Endothelial cell (in vitro differentiated cells): Measurements from ENCODE around the gene SNX25. TPM values are rescaled to one million over a fixed set of nuclear protein-coding genes. Genes with fewer than 3 reads are reported as not detected.

Experiments
- DNase-seq: peaks from one replicate; pipeline ENCODE4 v3.0.0; 2021; ENCODE audit warnings: low spot score
- H3K27ac Mint-ChIP-seq: one replicate; pipeline ENCODE4 v1.8.0; 2021; ENCODE audit warnings: mixed read lengths, inconsistent platforms; ENCODE audit not compliant: unreplicated experiment
- H3K27me3 Mint-ChIP-seq: one replicate; pipeline ENCODE4 v1.8.0; 2021; ENCODE audit warnings: mild to moderate bottlenecking, moderate library complexity, mixed read lengths, inconsistent platforms; ENCODE audit not compliant: unreplicated experiment
- H3K36me3 Mint-ChIP-seq: one replicate; pipeline ENCODE4 v1.8.0; 2021; ENCODE audit warnings: mild to moderate bottlenecking, low read depth, mixed read lengths, inconsistent platforms; ENCODE audit not compliant: unreplicated experiment
- H3K4me1 Mint-ChIP-seq: one replicate; pipeline ENCODE4 v1.8.0; 2021; ENCODE audit warnings: mild to moderate bottlenecking, mixed read lengths, inconsistent platforms; ENCODE audit not compliant: unreplicated experiment
- H3K4me3 Mint-ChIP-seq: one replicate; pipeline ENCODE4 v1.8.0; 2021; ENCODE audit warnings: mild to moderate bottlenecking, mixed read lengths, inconsistent platforms; ENCODE audit not compliant: unreplicated experiment
- H3K9me3 Mint-ChIP-seq: one replicate; pipeline ENCODE4 v1.8.0; 2021; ENCODE audit warnings: mixed read lengths, inconsistent platforms; ENCODE audit not compliant: unreplicated experiment
- total RNA-seq: library from RNA; stranded (reverse); fragmentation: NEBNext Ultra II Directional; extraction: Animal tissue kit (Norgen Biotek cat#: 25700); gene quantifications from one replicate; pipeline ENCODE4 v1.2.1, GENCODE V29; 2021; ENCODE audit not compliant: unreplicated experiment
- TF ChIP-seq, protein P1 (sequence below): fragments of 200-600 bp; sonication (generic); IDR thresholded peaks from one replicate; pipeline ENCODE4 v1.5.0; 2021; ENCODE audit warnings: antibody characterized with exemption; ENCODE audit not compliant: unreplicated experiment

SNX25 gene
- total RNA-seq, 1 donor from 2014 or later = 19.3 TPM

DNA sequence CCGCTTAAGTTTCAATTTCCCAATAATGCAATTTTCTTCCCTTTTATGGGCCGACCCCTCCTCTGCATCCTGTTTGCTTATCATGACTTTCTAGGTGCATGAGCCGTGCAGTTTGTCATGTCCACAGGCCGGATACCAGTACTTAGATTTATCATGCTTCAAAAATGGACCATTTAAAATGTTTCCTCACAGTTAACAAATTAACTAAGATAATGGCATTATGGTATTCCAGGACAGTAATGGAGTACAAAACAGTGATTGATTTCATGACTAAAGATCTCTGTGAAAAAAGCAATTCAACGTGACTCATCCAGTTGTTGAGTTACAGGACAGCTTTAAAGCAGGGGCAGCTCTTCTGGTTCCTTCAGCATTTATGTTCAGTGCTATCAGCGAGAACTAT lies 23.0 kb downstream of the SNX25 start:
- H3K27me3 Mint-ChIP-seq = no peaks in the 10 kb centered on the region
- no peak for DNase-seq
- peaks cover 4% of the 10 kb centered on the region for H3K4me1 Mint-ChIP-seq
- TF ChIP-seq, protein P1, sequence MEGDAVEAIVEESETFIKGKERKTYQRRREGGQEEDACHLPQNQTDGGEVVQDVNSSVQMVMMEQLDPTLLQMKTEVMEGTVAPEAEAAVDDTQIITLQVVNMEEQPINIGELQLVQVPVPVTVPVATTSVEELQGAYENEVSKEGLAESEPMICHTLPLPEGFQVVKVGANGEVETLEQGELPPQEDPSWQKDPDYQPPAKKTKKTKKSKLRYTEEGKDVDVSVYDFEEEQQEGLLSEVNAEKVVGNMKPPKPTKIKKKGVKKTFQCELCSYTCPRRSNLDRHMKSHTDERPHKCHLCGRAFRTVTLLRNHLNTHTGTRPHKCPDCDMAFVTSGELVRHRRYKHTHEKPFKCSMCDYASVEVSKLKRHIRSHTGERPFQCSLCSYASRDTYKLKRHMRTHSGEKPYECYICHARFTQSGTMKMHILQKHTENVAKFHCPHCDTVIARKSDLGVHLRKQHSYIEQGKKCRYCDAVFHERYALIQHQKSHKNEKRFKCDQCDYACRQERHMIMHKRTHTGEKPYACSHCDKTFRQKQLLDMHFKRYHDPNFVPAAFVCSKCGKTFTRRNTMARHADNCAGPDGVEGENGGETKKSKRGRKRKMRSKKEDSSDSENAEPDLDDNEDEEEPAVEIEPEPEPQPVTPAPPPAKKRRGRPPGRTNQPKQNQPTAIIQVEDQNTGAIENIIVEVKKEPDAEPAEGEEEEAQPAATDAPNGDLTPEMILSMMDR = no peak
- H3K4me3 Mint-ChIP-seq = no peak overlapping the region
- H3K9me3 Mint-ChIP-seq = no peaks in the 10 kb centered on the region
- H3K27ac Mint-ChIP-seq = no peak overlapping the region
- H3K36me3 Mint-ChIP-seq = peaks cover 3% of the 10 kb centered on the region

DNA sequence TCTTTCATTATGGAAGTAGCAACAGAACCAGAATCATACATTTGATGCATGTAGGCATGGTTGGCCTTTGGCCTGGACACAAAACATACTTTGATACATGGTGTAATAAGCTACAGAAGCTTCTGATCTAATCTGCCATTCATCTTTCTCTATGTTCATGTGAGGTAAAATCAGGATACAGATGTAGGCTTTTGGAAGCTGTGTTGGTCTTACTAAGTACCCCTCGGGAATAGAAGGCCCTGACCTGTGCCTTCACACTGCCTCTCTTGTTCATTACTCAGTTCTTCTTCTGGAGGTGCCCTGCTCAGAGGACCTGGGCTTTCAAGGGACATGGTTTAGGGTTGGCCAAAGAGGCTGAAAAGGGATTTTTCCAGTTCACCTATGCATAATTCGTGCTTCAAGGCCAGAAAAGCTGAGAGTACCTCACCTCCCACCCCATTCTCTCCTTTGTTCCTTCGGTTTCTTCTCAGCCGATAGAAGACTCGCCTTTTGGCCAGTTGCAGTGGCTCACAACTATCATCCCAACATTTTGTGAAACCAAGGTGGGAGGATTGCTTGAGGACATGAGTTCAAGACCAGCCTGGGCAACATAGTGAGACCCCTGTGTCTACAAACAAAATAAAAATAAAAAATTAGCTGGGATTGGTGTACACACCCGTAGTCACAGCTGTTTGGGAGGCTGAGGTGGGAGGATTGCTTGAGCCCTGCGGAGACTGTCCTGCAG lies 25.9 kb downstream of the SNX25 start:
- Mint-ChIP-seq H3K4me1 (peaks cover 5% of the 10 kb centered on the region), H3K4me3 (no peak overlapping the region), H3K27ac (no peak overlapping the region), H3K36me3 (peaks cover 12% of the 10 kb centered on the region), H3K9me3 (no peaks in the 10 kb centered on the region), H3K27me3 (no peaks in the 10 kb centered on the region)
- DNase-seq = no peak
- TF ChIP-seq, protein P1 = no peak

DNA sequence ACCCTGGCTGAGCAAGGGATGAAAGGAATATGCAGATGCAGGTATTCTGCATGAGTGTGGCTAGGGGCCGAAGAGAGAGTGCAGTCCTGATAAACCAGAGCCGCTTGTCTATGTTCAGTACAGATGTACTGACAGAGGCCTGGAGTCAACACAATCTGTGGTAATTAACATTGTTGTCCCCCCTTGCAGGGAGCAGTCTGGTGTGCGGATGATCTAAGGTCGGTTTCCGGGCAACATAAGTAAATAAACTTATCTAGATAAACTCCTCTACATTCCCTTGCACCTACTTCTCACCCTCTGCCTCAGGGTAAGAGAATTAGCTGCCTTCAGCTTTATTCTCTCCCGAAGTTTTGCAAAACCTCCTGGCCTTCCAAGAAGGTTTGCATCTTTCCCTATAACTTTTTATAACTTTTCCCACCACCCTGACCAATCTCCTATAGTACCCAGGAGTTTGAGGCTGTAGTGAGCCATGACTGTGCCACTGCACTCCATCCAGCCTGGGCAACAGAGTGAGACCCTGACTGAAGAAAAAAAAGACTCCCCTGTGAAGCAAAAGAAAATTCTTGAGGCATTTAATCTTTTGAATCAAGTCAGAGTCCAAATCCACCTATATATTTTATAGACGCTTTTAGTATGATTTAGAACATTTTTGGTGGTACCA lies 26.6 kb downstream of the SNX25 start:
- H3K27me3 Mint-ChIP-seq = no peaks in the 10 kb centered on the region
- no peak overlapping the region for H3K4me3 Mint-ChIP-seq
- H3K27ac Mint-ChIP-seq = no peak overlapping the region
- H3K9me3 Mint-ChIP-seq = no peaks in the 10 kb centered on the region
- peaks cover 12% of the 10 kb centered on the region for H3K36me3 Mint-ChIP-seq
- peaks cover 5% of the 10 kb centered on the region for H3K4me1 Mint-ChIP-seq
- DNase-seq = no peak
- TF ChIP-seq, protein P1 = no peak

DNA sequence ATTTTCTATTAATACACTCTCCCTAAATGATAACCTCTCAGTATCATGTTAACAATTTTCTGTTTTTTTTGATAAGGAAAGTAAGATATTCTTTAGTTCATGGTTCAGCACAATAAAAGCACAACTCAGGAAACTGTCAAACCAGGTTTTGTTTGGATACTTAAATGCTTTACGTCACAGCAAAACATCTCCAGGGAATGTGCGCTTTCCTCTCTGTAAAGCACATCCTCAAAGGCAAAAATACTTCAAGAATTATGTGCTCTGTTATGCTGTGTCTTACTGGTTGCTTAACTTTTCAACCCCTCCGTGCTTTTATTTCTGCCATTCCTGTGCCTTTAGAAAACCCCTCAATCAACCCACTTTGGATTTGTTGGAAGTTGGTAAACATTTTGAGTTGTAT lies 27.8 kb downstream of the SNX25 start:
- peak overlapping the region; percentile 77 for H3K27ac Mint-ChIP-seq
- H3K27me3 Mint-ChIP-seq = no peaks in the 10 kb centered on the region

More for the DNA sequence above, 27.8 kb downstream of the SNX25 start:
- Mint-ChIP-seq H3K4me1 (peaks cover 5% of the 10 kb centered on the region), H3K36me3 (peaks cover 18% of the 10 kb centered on the region), H3K4me3 (no peak overlapping the region), H3K9me3 (no peaks in the 10 kb centered on the region)
- TF ChIP-seq, protein P1 = no peak
- DNase-seq = no peak
